GM21723 (cell line): Measurements from ENCODE around the gene FHOD3.

Source experiments
- ATAC-seq: cut with Tn5 transposase; IDR thresholded peaks from one replicate; pipeline ENCODE4 v1.9.1; 2021; ENCODE audit warnings: mild to moderate bottlenecking, moderate library complexity; ENCODE audit not compliant: unreplicated experiment

The FHOD3 gene

GRCh38 chr18:36378205-36378604, 80.7 kb downstream of the FHOD3 start:
- ATAC-seq: no peak

- no peak for ATAC-seq
Measured at GRCh38 chr18:36379435-36379984, 82.0 kb downstream of the FHOD3 start.

GRCh38 chr18:36380173-36380827, 82.8 kb downstream of the FHOD3 start:
- ATAC-seq: no peak

- ATAC-seq: no peak
Measured at GRCh38 chr18:36381075-36381474, 83.6 kb downstream of the FHOD3 start.

GRCh38 chr18:36382854-36383253, 85.3 kb downstream of the FHOD3 start:
- no peak for ATAC-seq

- no peak for ATAC-seq
Measured at GRCh38 chr18:36386150-36386920, 88.8 kb downstream of the FHOD3 start.

GRCh38 chr18:36387310-36387709, 89.8 kb downstream of the FHOD3 start:
- no peak for ATAC-seq

GRCh38 chr18:36388310-36388709, 90.8 kb downstream of the FHOD3 start:
- ATAC-seq: no peak

- ATAC-seq: no peak
Measured at GRCh38 chr18:36389027-36389426, 91.5 kb downstream of the FHOD3 start.

GRCh38 chr18:36389811-36390581, 92.5 kb downstream of the FHOD3 start:
- no peak for ATAC-seq

GRCh38 chr18:36391426-36392145, 94.1 kb downstream of the FHOD3 start:
- no peak for ATAC-seq

GRCh38 chr18:36392164-36392978, 94.9 kb downstream of the FHOD3 start:
- no peak for ATAC-seq

- ATAC-seq: no peak
Measured at GRCh38 chr18:36392979-36393287, 95.4 kb downstream of the FHOD3 start.

GRCh38 chr18:36394486-36394885, 97.0 kb downstream of the FHOD3 start:
- ATAC-seq: no peak

- no peak for ATAC-seq
Measured at GRCh38 chr18:36396190-36396589, 98.7 kb downstream of the FHOD3 start.

GRCh38 chr18:36397033-36397432, 99.5 kb downstream of the FHOD3 start:
- no peak for ATAC-seq

GRCh38 chr18:36398419-36398818, 100.9 kb downstream of the FHOD3 start:
- no peak for ATAC-seq

- no peak for ATAC-seq
Measured at GRCh38 chr18:36399055-36399454, 101.5 kb downstream of the FHOD3 start.

- ATAC-seq: no peak
Measured at GRCh38 chr18:36401462-36401861, 103.9 kb downstream of the FHOD3 start.

- no peak for ATAC-seq
Measured at GRCh38 chr18:36402765-36403396, 105.4 kb downstream of the FHOD3 start.
